Large intestine (tissue), 3 donors: ENCODE results near the gene PCBD1. TPM values are rescaled to one million over a fixed set of nuclear protein-coding genes. Genes with fewer than 3 reads are reported as not detected.

Source experiments
- DNase-seq, 2 donors: peaks; one replicate each; pipeline versions ENCODE4 v3.0.0 to v3.0.0-alpha.2; 2013
- H3K27ac ChIP-seq: one replicate; pipeline ENCODE4 v1.5.1; 2013; ENCODE audit warnings: low read length
- H3K27me3 ChIP-seq: 2 replicates; pipeline ENCODE4 v1.6.1; 2013; ENCODE audit warnings: low read length; ENCODE audit not compliant: control insufficient read depth, insufficient read depth
- H3K36me3 ChIP-seq: 2 replicates; pipeline ENCODE4 v1.6.1; 2013; ENCODE audit warnings: low read length; ENCODE audit not compliant: control insufficient read depth, insufficient read depth
- H3K4me1 ChIP-seq: one replicate; pipeline ENCODE4 v1.6.1; 2013; ENCODE audit warnings: low read length; ENCODE audit not compliant: control insufficient read depth, insufficient read depth
- H3K4me3 ChIP-seq: one replicate; pipeline ENCODE4 v1.5.1; 2013; ENCODE audit warnings: low read length
- H3K9me3 ChIP-seq: one replicate; pipeline ENCODE4 v1.6.1; 2013; ENCODE audit warnings: mild to moderate bottlenecking, low read depth, low read length, moderate library complexity; ENCODE audit not compliant: control insufficient read depth
- WGBS: methylation state at CpG from one replicate; pipeline ENCODE4 v1.1.5; 2013; ENCODE audit warnings: low lambda C conversion rate; ENCODE audit not compliant: insufficient coverage; 5-methylcytosine and 5-hydroxymethylcytosine counted together
- polyA plus RNA-seq: library from polyadenylated mRNA; unstranded; fragments of 120-200 nt; gene quantifications from one replicate; pipeline ENCODE4 v1.2.1, GENCODE V29; 2013

PCBD1 gene
- polyA plus RNA-seq, 1 donor = 154 TPM

GRCh38 chr10:70834441-70835151, 53.8 kb downstream of the PCBD1 start:
- Histone ChIP-seq H3K36me3 (peaks cover 2% of the 10 kb centered on the region), H3K4me1 (peaks cover 44% of the 10 kb centered on the region), H3K27me3 (no peaks in the 10 kb centered on the region), H3K9me3 (no peaks in the 10 kb centered on the region), H3K4me3 (no peak overlapping the region), H3K27ac (no peak overlapping the region)
- 100% methylated on average over 1 of the region's 7 CpGs for WGBS
- DNase-seq = peak; percentile 56 to 64

GRCh38 chr10:70834021-70834420, 54.3 kb downstream of the PCBD1 start:
- WGBS = no CpG with 5 or more reads among the region's 5 CpGs

GRCh38 chr10:70833601-70834000, 54.8 kb downstream of the PCBD1 start:
- Histone ChIP-seq H3K27ac (no peak overlapping the region), H3K27me3 (no peaks in the 10 kb centered on the region), H3K4me3 (no peak overlapping the region), H3K9me3 (no peaks in the 10 kb centered on the region), H3K36me3 (peaks cover 2% of the 10 kb centered on the region), H3K4me1 (peaks cover 53% of the 10 kb centered on the region)
- DNase-seq = no peak
- 25% methylated on average over 1 of the region's 2 CpGs for WGBS

More at GRCh38 chr10:70834021-70834420, 54.3 kb downstream of the PCBD1 start:
- Histone ChIP-seq H3K36me3 (peaks cover 2% of the 10 kb centered on the region), H3K4me1 (peaks cover 49% of the 10 kb centered on the region), H3K9me3 (no peaks in the 10 kb centered on the region), H3K27ac (no peak overlapping the region), H3K4me3 (no peak overlapping the region), H3K27me3 (no peaks in the 10 kb centered on the region)
- no peak for DNase-seq

Other genes starting within 250 kb of the PCBD1 start
- 7.2 TPM for gene ADAMTS14, start 216.1 kb downstream of the PCBD1 start, polyA plus RNA-seq
- gene TBATA, start 103.2 kb downstream of the PCBD1 start, polyA plus RNA-seq = 0.16 TPM
- gene SGPL1, start 72.6 kb downstream of the PCBD1 start, polyA plus RNA-seq = 49.0 TPM